ENCODE measurements around the gene ANXA1.

The ANXA1 gene

DNA sequence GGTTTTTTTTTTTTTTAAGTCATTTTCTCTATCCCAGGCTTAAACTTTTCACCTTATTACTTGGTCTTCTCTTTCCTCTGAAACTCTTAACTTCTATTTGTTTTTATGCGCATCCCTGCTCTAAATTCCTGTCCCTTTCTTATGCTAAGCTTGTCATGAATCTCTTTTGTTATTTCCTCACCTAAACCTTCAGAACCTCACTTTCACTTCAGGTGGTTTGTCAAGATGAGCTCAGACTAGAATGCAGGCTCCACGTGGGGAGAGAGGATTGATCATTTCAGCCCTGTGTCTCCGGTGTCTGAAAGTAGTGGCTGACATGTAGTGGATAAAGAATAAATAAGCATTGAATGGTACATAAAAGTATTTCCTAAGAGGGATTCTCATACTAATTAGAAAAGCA lies 63.6 kb downstream of the ANXA1 start:
- FAIRE-seq = no peak

DNA sequence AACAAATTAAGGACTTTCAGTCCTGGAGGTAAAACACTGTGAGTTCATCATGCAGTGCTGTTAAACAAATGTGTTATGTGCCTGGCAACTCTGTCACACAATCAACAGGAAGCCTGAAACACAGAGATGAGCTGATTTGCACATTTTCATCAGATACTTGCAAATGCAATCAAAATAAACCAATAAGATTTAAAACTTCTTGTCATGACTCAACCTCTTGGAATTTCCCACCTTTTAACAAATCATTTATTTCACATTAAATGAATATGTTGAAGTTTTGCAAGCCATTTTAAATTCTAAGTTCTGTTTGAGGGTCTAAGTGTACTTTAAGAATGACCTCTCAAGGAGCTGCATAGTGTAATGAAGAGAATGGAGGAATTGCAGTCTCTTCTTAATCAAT lies 64.4 kb downstream of the ANXA1 start:
- no peak for FAIRE-seq

Measured in TTC549 (cell line).